ENCODE data around the gene GPR83. TPM values are rescaled to one million over a fixed set of nuclear protein-coding genes. Genes with fewer than 3 reads are reported as not detected.

The GPR83 gene
- total and polyA plus RNA-seq, 8 donors: 0.05 to 0.19 (median 0.11) TPM; not detected in 4

DNA sequence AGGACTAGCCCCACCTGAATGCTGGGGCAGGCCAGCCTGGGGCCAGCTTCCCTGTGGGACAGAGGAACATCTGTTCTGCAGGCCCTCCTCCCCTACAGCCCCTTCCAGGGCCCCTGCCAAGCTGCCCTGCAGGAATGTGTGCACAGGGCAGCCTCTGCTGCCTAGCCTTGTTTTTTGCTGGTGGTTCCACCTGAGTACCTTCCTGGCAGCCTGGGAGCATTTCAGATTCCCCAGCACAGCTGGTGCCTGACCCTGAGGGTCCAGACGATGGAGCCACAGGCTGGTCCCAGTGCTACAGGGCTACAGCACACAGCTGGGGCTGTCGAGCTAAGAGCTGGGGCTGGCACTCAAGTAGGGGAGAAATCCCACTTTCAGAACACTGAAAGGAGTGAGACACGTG lies 22.3 kb upstream of the GPR83 start:
- H3K4me3 ChIP-seq: no peak overlapping the region
- no peak overlapping the region for H3K27ac ChIP-seq
- H3K27me3 ChIP-seq: no peaks in the 10 kb centered on the region
- H3K36me3 ChIP-seq: no peaks in the 10 kb centered on the region
- FAIRE-seq (no peak), ATAC-seq (no peak), DNase-seq (peak in 1 of 6 donors; percentile 49)
- intact Hi-C loops (cut with DNase I): loop anchor here in 1 of 3 donors (10.0 kb wide), 1 partner anchor 529 kb away; no protein-coding TSS in a partner anchor
- TF ChIP-seq, protein P1, sequence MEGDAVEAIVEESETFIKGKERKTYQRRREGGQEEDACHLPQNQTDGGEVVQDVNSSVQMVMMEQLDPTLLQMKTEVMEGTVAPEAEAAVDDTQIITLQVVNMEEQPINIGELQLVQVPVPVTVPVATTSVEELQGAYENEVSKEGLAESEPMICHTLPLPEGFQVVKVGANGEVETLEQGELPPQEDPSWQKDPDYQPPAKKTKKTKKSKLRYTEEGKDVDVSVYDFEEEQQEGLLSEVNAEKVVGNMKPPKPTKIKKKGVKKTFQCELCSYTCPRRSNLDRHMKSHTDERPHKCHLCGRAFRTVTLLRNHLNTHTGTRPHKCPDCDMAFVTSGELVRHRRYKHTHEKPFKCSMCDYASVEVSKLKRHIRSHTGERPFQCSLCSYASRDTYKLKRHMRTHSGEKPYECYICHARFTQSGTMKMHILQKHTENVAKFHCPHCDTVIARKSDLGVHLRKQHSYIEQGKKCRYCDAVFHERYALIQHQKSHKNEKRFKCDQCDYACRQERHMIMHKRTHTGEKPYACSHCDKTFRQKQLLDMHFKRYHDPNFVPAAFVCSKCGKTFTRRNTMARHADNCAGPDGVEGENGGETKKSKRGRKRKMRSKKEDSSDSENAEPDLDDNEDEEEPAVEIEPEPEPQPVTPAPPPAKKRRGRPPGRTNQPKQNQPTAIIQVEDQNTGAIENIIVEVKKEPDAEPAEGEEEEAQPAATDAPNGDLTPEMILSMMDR (IDR thresholded peaks at IDR 0.05): no peak
- H3K4me1 ChIP-seq: no peaks in the 10 kb centered on the region
- 92 to 98% methylated on average over 3 of the region's 3 CpGs for WGBS, 2 donors
- H3K9me3 ChIP-seq: no peaks in the 10 kb centered on the region

DNA sequence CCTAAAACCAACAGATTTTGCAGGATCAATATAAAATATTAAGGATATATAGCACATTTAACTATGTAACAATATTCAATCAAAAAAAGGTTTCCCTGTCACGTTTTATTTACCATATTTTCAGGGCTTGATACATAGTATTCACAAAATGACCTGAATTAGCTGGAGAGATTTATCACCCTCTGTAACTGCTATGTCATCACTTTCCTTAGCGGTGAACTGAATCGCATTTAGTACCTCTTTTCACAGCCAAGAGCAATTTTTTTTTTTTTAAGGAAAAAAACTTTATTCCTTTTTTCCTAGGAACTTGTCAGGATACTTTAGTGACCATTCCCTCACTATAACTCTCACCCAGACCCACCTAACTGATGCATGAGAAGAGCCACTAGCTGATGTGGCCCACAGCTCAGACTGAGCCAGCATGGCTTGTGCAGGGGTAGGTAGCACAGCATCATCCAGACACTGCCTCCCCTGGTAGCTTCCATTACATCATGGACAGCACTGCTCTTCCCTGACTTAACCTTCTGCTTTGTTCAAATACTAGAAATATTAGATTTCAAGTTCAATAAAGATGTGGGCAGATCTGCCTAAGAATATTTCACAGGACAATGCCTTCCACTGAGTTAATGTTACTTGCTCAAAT lies 17.0 kb upstream of the GPR83 start:
- ATAC-seq (no peak), FAIRE-seq (no peak), DNase-seq (no peak)
- H3K9me3 ChIP-seq: no peaks in the 10 kb centered on the region
- no peak overlapping the region for H3K4me3 ChIP-seq
- H3K36me3 ChIP-seq: no peaks in the 10 kb centered on the region
- H3K4me1 ChIP-seq: no peaks in the 10 kb centered on the region
- no peak overlapping the region for H3K27ac ChIP-seq
- TF ChIP-seq, protein P1 (IDR thresholded peaks at IDR 0.05): no peak
- no peaks in the 10 kb centered on the region for H3K27me3 ChIP-seq
- intact Hi-C loops (cut with DNase I): no loop called here
- WGBS, 2 donors: 84 to 88% methylated on average over 3 of the region's 3 CpGs

DNA sequence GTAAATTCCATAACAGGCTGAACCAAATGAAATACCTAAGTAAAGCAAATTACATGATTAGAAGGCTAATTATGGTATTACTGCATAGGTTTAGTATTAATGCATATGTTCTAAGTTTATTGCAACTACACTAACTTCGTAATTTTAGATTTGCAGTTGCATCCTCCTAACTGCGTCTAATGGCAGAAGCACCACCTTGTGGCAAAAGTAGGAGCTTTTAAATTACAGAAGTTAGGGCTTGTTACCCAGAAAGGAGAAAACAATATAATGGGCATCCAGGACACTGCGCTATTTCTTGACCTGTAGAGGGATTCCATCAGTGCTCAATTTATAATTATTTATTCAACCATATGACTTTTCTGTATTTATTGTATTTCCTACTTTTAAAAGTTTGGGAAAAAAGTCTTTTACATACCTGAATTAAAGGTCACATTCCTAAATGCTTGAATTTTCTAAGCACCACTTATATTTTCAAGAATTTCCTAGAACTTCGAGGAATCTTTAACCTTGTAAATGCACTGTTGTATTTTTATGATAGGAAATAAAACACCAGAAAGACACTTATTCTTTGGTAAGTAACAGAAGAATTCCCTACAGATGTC lies 16.3 kb upstream of the GPR83 start:
- H3K9me3 ChIP-seq: no peaks in the 10 kb centered on the region
- peak in 3 of 4 donors; percentile 44 to 53 (median 49) for ATAC-seq
- H3K4me3 ChIP-seq: no peak overlapping the region
- no peaks in the 10 kb centered on the region for H3K4me1 ChIP-seq
- no peaks in the 10 kb centered on the region for H3K27me3 ChIP-seq
- intact Hi-C loops (cut with DNase I): no loop called here
- no peak for DNase-seq
- H3K36me3 ChIP-seq: no peaks in the 10 kb centered on the region
- H3K27ac ChIP-seq: no peak overlapping the region
- 51 to 60% methylated on average over 4 of the region's 4 CpGs for WGBS, 2 donors
- FAIRE-seq: no peak
- TF ChIP-seq, protein P1 (IDR thresholded peaks at IDR 0.05): peak in 2 of 4 donors; percentile 7 to 16

DNA sequence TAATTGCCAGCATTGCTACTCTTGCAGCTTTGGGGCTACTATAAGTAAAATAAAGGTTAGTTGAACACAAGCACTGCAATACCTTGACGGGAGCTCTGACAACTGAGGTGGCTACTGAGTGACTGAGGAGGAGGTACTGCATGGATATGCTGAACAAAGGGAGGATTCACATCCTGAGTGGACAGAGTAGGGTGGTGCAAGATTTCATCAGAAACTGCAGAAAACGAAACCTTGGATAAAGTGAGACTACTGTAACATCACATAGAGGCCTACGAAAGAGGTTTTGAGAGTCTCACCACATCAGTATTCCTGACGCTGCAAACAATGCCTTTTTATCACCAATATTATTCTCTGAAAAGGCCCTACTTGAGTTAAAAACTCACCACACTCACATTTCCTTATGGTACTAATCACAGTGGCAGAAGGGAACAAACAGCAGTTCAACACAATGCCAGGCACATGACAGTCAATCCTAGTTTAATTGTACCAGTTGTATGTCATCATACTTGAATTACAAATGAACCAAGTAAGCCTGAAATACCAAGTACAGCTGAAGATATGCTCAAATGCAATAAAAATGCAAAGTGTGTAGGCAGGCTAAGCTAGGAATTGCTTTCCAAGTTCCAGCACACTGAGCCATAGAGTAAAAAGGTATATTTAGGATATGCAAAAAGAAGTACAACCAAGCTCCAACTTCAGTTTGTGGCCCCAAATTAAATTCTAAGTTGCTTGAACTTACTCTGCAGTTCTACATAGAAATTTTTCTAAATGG lies 4.0 kb upstream of the GPR83 start:
- WGBS, 2 donors: 87 to 91% methylated on average over 4 of the region's 4 CpGs
- TF ChIP-seq, protein P1 (IDR thresholded peaks at IDR 0.05): no peak
- intact Hi-C loops (cut with DNase I): no loop called here
- no peak overlapping the region for H3K27ac ChIP-seq
- no peak for FAIRE-seq
- DNase-seq: no peak
- no peaks in the 10 kb centered on the region for H3K9me3 ChIP-seq
- ATAC-seq: no peak
- no peaks in the 10 kb centered on the region for H3K36me3 ChIP-seq
- no peak overlapping the region for H3K4me3 ChIP-seq
- H3K27me3 ChIP-seq: peaks cover 0 to 11% (median 0%) of the 10 kb centered on the region in 4 donors
- peaks cover 0 to 4% (median 2%) of the 10 kb centered on the region in 3 donors for H3K4me1 ChIP-seq
